GM19193 (cell line): ENCODE measurements around the gene NR2C2.

Experiments used
- POLR2A ChIP-seq: IDR thresholded peaks from 4 replicates; pipeline ENCODE4 v1.6.1; 2011; ENCODE audit not compliant: insufficient read depth, insufficient read length; ENCODE audit errors: extremely low read depth

NR2C2 gene

DNA sequence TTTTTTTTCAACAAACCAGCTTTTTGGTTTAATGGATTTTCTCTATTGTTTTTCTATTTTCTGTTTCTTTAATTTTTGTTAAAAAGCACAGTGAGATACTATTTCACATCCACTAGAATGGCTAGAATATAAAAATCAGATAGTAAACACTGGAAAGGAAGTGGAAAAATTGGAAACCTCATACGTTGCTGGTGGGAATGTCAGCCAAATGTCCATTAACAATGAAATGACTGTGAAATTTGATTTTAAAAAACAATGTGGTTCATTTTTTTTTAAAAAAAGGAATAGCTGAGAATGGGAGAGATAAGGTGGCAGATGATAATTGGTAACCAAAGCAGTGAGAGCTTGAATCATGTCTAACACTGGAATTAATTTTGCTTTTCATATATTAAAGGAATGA, 19.9 kb downstream of the NR2C2 start:
- no peak for TF ChIP-seq POLR2A

DNA sequence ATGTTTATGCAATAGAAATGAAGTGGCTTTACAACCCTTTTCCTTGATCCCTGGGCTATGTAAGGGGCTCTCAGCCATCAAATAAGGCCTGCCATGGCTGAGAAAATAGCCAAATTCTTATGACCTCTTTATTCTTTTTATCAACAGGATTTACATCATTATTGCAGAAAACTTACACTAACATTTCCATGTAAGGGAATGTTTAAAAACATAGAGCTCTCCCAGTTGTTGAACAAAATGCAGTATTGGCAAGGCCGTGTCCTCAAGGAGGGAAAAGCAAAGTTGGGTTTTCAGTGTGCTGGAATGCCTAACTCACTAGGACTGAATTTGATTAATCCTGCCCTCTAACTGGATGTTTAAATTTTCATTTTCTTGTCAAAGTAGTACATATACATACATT, 22.3 kb downstream of the NR2C2 start:
- TF ChIP-seq POLR2A, result no peak

DNA sequence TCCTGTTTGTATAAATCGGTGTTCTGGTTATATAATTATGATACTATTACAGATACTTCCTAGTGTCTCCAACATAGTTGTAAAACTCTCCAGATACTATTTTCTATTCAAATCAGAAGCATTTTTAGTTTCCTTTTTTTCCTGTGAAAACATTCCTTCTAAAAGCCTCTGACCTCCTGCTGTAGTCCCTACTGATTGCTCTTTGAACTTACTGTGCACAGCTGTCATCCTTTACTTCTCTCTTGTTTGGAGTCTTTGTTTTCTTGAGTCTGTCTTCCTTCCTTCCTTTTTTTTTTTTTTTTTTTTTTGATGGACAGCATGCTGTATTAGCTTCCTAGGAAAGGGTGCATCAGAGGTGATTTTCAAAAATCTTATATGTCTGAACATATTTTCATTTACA, 28.9 kb downstream of the NR2C2 start:
- TF ChIP-seq POLR2A, result no peak

GRCh38 chr3:14980689-14981088, 33.3 kb downstream of the NR2C2 start:
- TF ChIP-seq POLR2A, result no peak

- no peak for TF ChIP-seq POLR2A
These were observed 37.3 kb downstream of the NR2C2 start for GRCh38 chr3:14984581-14985113.

GRCh38 chr3:14988988-14989394, 41.6 kb downstream of the NR2C2 start:
- no peak for TF ChIP-seq POLR2A

- no peak for TF ChIP-seq POLR2A
These were observed 42.8 kb downstream of the NR2C2 start for GRCh38 chr3:14989943-14990779.

DNA sequence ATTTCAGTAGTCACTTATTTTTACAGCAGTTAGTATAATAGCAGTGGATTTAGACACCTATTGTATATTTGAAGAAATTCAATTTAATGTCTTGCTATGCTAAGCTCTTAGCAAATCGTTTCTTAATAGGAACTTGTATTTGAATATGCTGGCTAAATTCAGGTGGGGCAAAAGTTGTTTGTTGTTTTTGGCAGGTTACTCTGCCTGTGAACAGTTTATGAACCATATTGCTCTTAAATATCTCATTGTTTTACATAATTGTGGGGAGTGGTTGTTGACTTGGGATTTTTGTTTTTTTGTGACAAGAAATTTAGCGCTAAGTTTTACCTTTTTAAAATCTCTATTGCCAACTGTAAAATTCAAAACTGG, 43.4 kb downstream of the NR2C2 start:
- no peak for TF ChIP-seq POLR2A

DNA sequence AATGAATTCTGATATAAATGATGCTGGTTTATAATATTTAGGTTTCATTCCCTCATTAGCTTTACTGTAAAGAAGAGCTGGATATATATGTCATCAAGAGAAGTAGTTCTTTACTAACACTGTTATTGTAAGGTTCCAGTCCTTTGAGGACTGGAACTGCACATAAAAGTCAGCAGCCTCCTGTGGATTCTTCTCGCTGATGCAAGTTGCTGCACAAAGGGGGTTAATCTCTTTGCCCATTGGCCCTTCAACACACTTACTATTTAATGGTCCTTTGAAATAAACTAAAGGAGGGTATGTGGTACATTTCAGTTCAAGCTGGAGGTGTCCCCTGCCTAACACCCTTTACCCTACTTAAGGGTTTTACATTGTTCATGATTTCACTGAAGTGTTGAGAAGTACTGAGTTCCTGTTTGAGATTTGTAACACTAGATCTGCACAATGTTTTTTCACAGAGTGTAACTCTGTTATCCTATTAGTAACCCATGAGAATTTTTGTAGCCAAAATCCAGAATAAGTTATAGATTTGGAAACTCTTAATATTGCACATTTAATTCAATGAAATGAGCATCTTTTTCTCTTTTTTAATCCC, 43.9 kb downstream of the NR2C2 start:
- TF ChIP-seq POLR2A, result no peak

DNA sequence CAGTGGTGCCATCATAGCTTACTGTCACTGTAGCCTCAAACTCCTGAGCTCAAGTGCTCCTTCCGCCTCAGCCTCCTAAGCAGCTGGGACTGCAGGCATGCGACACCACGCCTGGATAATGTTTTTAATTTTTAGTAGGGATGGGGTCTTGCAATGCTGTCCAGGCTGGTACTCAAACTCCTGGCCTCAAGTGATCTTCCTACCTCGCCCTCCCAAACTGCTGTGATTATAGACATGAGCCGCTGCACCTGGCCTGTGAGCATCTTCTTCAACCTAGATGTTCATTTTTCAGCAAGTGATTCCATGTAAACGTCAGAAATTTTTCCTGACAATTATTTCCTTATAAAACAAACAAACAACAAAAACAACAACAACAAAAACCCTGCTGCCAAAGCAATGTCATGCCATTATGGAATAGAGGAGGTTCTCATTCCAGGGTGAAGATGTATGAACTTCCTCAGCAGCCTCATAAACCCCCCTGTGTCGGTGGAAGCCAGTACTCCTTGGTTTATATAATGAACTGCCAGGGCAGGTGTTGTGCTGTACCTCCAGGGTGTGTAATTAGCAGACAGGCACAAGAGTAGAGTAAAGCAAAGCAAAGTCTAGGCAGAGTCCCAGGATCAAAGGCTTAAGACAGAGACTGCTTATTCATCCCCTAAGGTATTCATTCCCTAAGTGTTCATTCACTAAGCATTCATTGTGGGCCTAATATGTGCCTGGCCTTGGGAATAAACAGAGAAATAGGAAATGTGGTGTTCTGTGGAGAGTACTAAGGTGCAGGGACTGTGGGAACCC, 44.6 kb downstream of the NR2C2 start:
- no peak for TF ChIP-seq POLR2A

- TF ChIP-seq POLR2A, result no peak
These were observed 50.6 kb downstream of the NR2C2 start for GRCh38 chr3:14997941-14998340.

GRCh38 chr3:15007681-15008141, 60.3 kb downstream of the NR2C2 start:
- TF ChIP-seq POLR2A, result no peak

DNA sequence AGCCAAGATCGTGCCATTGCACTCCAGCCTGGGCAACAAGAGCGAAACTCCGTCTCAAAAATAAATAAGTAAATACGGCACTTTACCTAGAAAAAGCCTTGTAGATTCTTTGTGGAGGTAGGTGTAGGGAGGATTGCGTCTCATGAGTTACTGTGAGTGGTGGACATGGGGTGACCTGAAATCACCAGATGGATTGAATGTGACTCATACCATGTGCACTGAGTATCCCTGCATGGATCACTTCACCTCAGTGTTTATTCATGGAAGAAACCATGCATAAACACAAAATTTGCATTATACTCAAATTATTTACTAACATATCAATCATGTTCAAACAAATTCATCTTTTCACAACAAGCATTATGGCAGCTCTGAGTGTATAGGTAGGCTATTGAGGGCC, 61.8 kb downstream of the NR2C2 start:
- TF ChIP-seq POLR2A, result no peak

GRCh38 chr3:15010664-15011063, 63.3 kb downstream of the NR2C2 start:
- no peak for TF ChIP-seq POLR2A

GRCh38 chr3:15011174-15011573, 63.8 kb downstream of the NR2C2 start:
- no peak for TF ChIP-seq POLR2A

DNA sequence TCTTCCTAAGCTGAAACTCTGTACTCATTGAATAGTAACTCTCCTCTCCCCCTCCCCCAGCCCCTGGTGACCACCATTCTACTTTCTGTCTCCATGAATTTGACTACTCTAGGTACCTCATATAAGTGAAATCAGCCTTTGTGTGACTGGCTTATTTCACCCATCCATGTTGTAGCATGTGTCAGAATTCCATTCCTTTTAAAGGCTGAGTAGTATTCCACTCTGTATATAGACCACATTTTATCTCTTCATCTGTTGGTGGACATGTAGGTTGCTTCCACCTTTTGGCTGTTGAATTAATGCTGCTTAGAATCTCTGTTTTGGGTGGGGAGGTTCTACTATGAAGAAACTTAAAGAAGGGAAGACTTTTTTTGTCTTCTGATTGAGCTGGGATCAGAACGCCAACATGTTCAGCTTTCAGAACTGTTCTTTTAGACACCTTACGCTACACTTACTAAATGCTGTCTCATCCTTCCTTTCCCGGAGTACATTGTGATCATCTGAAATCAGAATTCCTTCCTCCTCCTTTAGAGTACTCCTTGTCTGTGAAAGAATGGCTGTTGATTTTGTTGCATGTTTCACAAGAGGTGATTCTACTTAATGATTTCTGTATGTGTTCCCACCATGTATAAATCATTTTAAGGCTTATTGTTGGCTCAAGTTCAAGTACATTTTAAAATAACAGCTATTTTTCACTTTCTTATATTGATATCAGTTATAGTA, 67.4 kb downstream of the NR2C2 start:
- no peak for TF ChIP-seq POLR2A

GRCh38 chr3:15015456-15015855, 68.1 kb downstream of the NR2C2 start:
- TF ChIP-seq POLR2A, result no peak
